K562 (cell line): ENCODE measurements around the gene COX14. TPM values are rescaled to one million over a fixed set of nuclear protein-coding genes. Genes with fewer than 3 reads are reported as not detected.

ENCODE experiments used
- ARID1B ChIP-seq: fragments of 450-650 bp; IDR thresholded peaks from 2 replicates; pipeline ENCODE4 v1.6.1; 2016; ENCODE audit warnings: antibody characterized with exemption, mild to moderate bottlenecking, inconsistent platforms
- CBFA2T3 ChIP-seq: fragments of 450-650 bp; IDR thresholded peaks from 2 replicates; pipeline ENCODE4 v1.6.1; 2017
- CEBPG ChIP-seq, 3 experiments: fragments of 200-800 bp in 1 of 3; sonication (Bioruptor generic) in 1 of 3; sonication (generic) in 1 of 3; formaldehyde crosslinking in 1 of 3; IDR thresholded peaks in 2 of 3; conservative IDR thresholded peaks in 1 of 3; 2 replicates each; pipeline versions ENCODE4 v1.6.1 to v1.8.0; 2016 to 2022; ENCODE audit warnings: missing compliant biosample characterization in 2 of 3, missing genetic modification characterization in 2 of 3, mild to moderate bottlenecking in 1 of 3, missing genetic modification reagents in 1 of 3
- HLTF ChIP-seq: fragments of 450-650 bp; IDR thresholded peaks from 2 replicates; pipeline ENCODE4 v1.6.1; 2016
- HMG20A ChIP-seq: fragments of 450-650 bp; formaldehyde crosslinking; conservative IDR thresholded peaks from 2 replicates; pipeline ENCODE4 v1.4.0; 2020; ENCODE audit warnings: mild to moderate bottlenecking, mixed read lengths
- MAFG ChIP-seq: fragments of 450-650 bp; conservative IDR thresholded peaks from 2 replicates; pipeline ENCODE4 v1.6.1; 2016; ENCODE audit warnings: missing genetic modification characterization, missing compliant biosample characterization
- MAZ ChIP-seq, 2 experiments: fragments of 450-650 bp in 1 of 2; sonication (generic) in 1 of 2; formaldehyde crosslinking; IDR thresholded peaks in 1 of 2; conservative IDR thresholded peaks in 1 of 2; 2 replicates each; pipeline versions ENCODE4 v1.4.0 to v1.5.0; 2020; ENCODE audit warnings: mild to moderate bottlenecking in 1 of 2, missing genetic modification reagents in 1 of 2
- MCM5 ChIP-seq: fragments of 450-650 bp; IDR thresholded peaks from 2 replicates; pipeline ENCODE4 v1.6.1; 2016; ENCODE audit warnings: low read depth
- MLLT1 ChIP-seq, 2 experiments: fragments of 450-650 bp; IDR thresholded peaks; 2 replicates each; pipeline ENCODE4 v1.6.1; 2016
- NCOA6 ChIP-seq: fragments of 450-650 bp; IDR thresholded peaks from 2 replicates; pipeline ENCODE4 v1.6.1; 2017; ENCODE audit warnings: mild to moderate bottlenecking
- NR2C1 ChIP-seq, 2 experiments: fragments of 450-650 bp; IDR thresholded peaks; 2 replicates each; pipeline ENCODE4 v1.6.1; 2017; ENCODE audit warnings: mild to moderate bottlenecking in 2 of 2, antibody characterized with exemption in 1 of 2, inconsistent platforms in 1 of 2, missing compliant biosample characterization in 1 of 2, missing genetic modification characterization in 1 of 2
- PHF8 ChIP-seq: fragments of 200-600 bp; sonication (generic); IDR thresholded peaks from 2 replicates; pipeline ENCODE4 v1.6.1; 2012; ENCODE audit warnings: mixed run types, mild to moderate bottlenecking, inconsistent platforms, low read length, moderate library complexity, borderline replicate concordance
- RAD21 ChIP-seq, 2 experiments: fragments of 250-450 bp in 1 of 2; fragments of 450-650 bp in 1 of 2; sonication (Bioruptor Pico) in 1 of 2; formaldehyde crosslinking in 1 of 2; IDR thresholded peaks in 1 of 2; conservative IDR thresholded peaks in 1 of 2; 2 replicates each; pipeline versions ENCODE4 v1.4.0 to v1.8.0; 2020 to 2022; ENCODE audit warnings: mild to moderate bottlenecking in 2 of 2, moderate library complexity in 1 of 2
- RBBP5 ChIP-seq: fragments of 200-600 bp; sonication (generic); IDR thresholded peaks from 2 replicates; pipeline ENCODE4 v1.6.1; 2012; ENCODE audit warnings: borderline replicate concordance, mild to moderate bottlenecking, low read length, control low read depth, inconsistent platforms; ENCODE audit not compliant: insufficient read depth, poor library complexity, severe bottlenecking
- SAP30 ChIP-seq: fragments of 200-600 bp; sonication (generic); IDR thresholded peaks from 2 replicates; pipeline ENCODE4 v1.6.1; 2012; ENCODE audit warnings: borderline replicate concordance, low read depth, mild to moderate bottlenecking, moderate library complexity, low read length, control low read depth, inconsistent platforms; ENCODE audit not compliant: insufficient read depth, poor library complexity, severe bottlenecking
- SMARCA5 ChIP-seq: fragments of 450-650 bp; IDR thresholded peaks from 2 replicates; pipeline ENCODE4 v1.6.1; 2016
- TAF9B ChIP-seq: fragments of 450-650 bp; IDR thresholded peaks from 2 replicates; pipeline ENCODE4 v1.6.1; 2018; ENCODE audit warnings: mild to moderate bottlenecking; ENCODE audit not compliant: partially characterized antibody
- U2AF1 ChIP-seq: fragments of 200-400 bp; formaldehyde crosslinking; optimal IDR thresholded peaks from 2 replicates; pipeline ENCODE3; 2017; ENCODE audit warnings: mild to moderate bottlenecking, low read depth, low read length, moderate library complexity
- UBTF ChIP-seq, 2 experiments: IDR thresholded peaks; 2 replicates each; pipeline ENCODE4 v1.6.1; 2012; ENCODE audit warnings: improper control_type of control experiment in 2 of 2, low read depth in 2 of 2, low read length in 2 of 2, borderline replicate concordance in 1 of 2
- YY1 ChIP-seq, 3 experiments: IDR thresholded peaks; 2 replicates each; pipeline ENCODE4 v1.6.1; 2011; ENCODE audit warnings: low read length in 2 of 3, mild to moderate bottlenecking in 2 of 3, moderate library complexity in 2 of 3, borderline replicate concordance in 1 of 3, control low read depth in 1 of 3, low read depth in 1 of 3; ENCODE audit not compliant: insufficient read depth in 3 of 3, insufficient replicate concordance in 2 of 3, control insufficient read depth in 1 of 3, insufficient read length in 1 of 3; ENCODE audit errors: extremely low read depth in 1 of 3
- polyA plus RNA-seq, 8 experiments: library from polyadenylated mRNA; depleted of rRNA in 4 of 8; stranded (reverse) in 5 of 8; unstranded in 3 of 8; fragments of >200 nt; fragmentation: Nextera tagmentation in 2 of 8; fragmentation: Illumina TruSeq in 1 of 8; extraction: Ambion mirVana in 2 of 8; extraction: Trizol in 1 of 8; gene quantifications; 2 replicates each; pipeline versions ENCODE4 v1.2.1 to v1.2.3, GENCODE V29; 2011 to 2014; ENCODE audit warnings: inconsistent platforms in 1 of 8, missing spikeins in 1 of 8
- total RNA-seq, 7 experiments: library from RNA; depleted of rRNA in 6 of 7; stranded (reverse); fragments of >200 nt in 6 of 7; fragmentation: Illumina TruSeq in 2 of 7; extraction: Trizol in 2 of 7; gene quantifications; 2 replicates each; pipeline versions ENCODE4 v1.2.1 to v1.2.3, GENCODE V29; 2011 to 2021; ENCODE audit warnings: low replicate concordance in 1 of 7

COX14 gene
- total and polyA plus RNA-seq, 9 of the 15 experiments (the other 6 are each of a cell fraction or from before 2014, with no cell fraction given), result 44.4 to 269 (median 53.4) TPM

- TF ChIP-seq HMG20A (CRISPR knock-in tag) (no peak), UBTF (IDR thresholded peaks at IDR 0.05; ENCODE audit: borderline replicate concordance in 1 of 2, low read depth in 2 of 2, low read length in 2 of 2) (peak; percentile 32 to 78; a peak in 3 of 4 replicates), HLTF (0 out of 2 replicates have a peak, but pooled peaks have one; percentile 8), YY1 (IDR thresholded peaks at IDR 0.05; ENCODE audit: borderline replicate concordance in 1 of 3, control insufficient read depth in 1 of 3, extremely low read depth in 1 of 3, insufficient read depth in 3 of 3, insufficient read length in 1 of 3, insufficient replicate concordance in 2 of 3, low read depth in 1 of 3, low read length in 2 of 3) (peak in 1 of 3 experiments; percentile 27), MAZ (CRISPR knock-in tag; conservative IDR thresholded peaks at IDR 0.05 in 1 of 2, IDR thresholded peaks at IDR 0.05 in 1 of 2) (0 out of 4 replicates have a peak, but pooled peaks of 1 of the 2 experiments have one; percentile 3), RBBP5 (peak; percentile 43), MCM5 (no peak), CBFA2T3 (no peak), NR2C1 (IDR thresholded peaks at IDR 0.05) (no peak), NR2C1 (tag; IDR thresholded peaks at IDR 0.05) (no peak), TAF9B (no peak), PHF8 (peak; percentile 47; the same call in 1 of the 2 replicates), MAFG (no peak), U2AF1 (no peak), SAP30 (peak; percentile 19), MLLT1 (IDR thresholded peaks at IDR 0.05) (peak; percentile 53; a peak in 2 of 4 replicates), RAD21 (CRISPR knock-in tag; conservative IDR thresholded peaks at IDR 0.05 in 1 of 2, IDR thresholded peaks at IDR 0.05 in 1 of 2) (peak in 1 of 2 experiments; percentile 11; a peak in 1 of 4 replicates), NCOA6 (no peak), CEBPG (CRISPR knock-in tag; IDR thresholded peaks at IDR 0.05) (no peak), CEBPG (tag; conservative IDR thresholded peaks at IDR 0.05 in 1 of 2, IDR thresholded peaks at IDR 0.05 in 1 of 2) (peak in 1 of 2 experiments; percentile 10; a peak in 1 of 4 replicates), ARID1B (peak; percentile 21; the same call in 1 of the 2 replicates), SMARCA5 (peak; percentile 60; the same call in 1 of the 2 replicates)
Measured at GRCh38 chr12:50112456-50113218, 601 bp downstream of the COX14 start (continued).
